ENCODE data around the gene NKX1-1. TPM values are rescaled to one million over a fixed set of nuclear protein-coding genes. Genes with fewer than 3 reads are reported as not detected.
A peak's percentile ranks its signal among the peaks of the same experiment; 100 is the strongest.

The NKX1-1 gene
- total RNA-seq, 2 donors from 2014 or later, result not detected

- H3K4me3 ChIP-seq (ENCODE audit: low read length), result no peak overlapping the region
- Mint-ChIP-seq H3K4me1 (no peaks in the 10 kb centered on the region), H3K9me3 (peaks cover 9% of the 10 kb centered on the region), H3K4me3 (no peak overlapping the region), H3K36me3 (ENCODE audit: low read depth) (no peaks in the 10 kb centered on the region), H3K27ac (no peak overlapping the region), H3K27me3 (ENCODE audit: insufficient read depth) (peaks cover 92% of the 10 kb centered on the region)
- H3K36me3 ChIP-seq (ENCODE audit: control insufficient read depth, insufficient read depth, low read length), result no peaks in the 10 kb centered on the region
- WGBS, 2 experiments (ENCODE audit: insufficient coverage in 1 of 2, insufficient read length in 1 of 2), result 64 to 89% methylated on average over 1 to 14 of the region's 14 CpGs
- no peak for DNase-seq
- H3K4me1 ChIP-seq (ENCODE audit: control insufficient read depth, insufficient read depth, low read length), result no peaks in the 10 kb centered on the region
- H3K9me3 ChIP-seq (ENCODE audit: control insufficient read depth, low read length), result no peaks in the 10 kb centered on the region
- no peak overlapping the region for H3K9ac ChIP-seq (ENCODE audit: extremely low read depth, low read length, poor library complexity, severe bottlenecking)
- no peak for TF ChIP-seq CTCF (conservative IDR thresholded peaks at IDR 0.05)
- no peak overlapping the region for H3K27ac ChIP-seq (ENCODE audit: low read depth, low read length)
- H3K27me3 ChIP-seq (ENCODE audit: control insufficient read depth, insufficient read depth, low read length, poor library complexity, severe bottlenecking), result peaks cover 99% of the 10 kb centered on the region
Observed at GRCh38 chr4:1409079-1409478, 2.8 kb upstream of the NKX1-1 start.

DNA sequence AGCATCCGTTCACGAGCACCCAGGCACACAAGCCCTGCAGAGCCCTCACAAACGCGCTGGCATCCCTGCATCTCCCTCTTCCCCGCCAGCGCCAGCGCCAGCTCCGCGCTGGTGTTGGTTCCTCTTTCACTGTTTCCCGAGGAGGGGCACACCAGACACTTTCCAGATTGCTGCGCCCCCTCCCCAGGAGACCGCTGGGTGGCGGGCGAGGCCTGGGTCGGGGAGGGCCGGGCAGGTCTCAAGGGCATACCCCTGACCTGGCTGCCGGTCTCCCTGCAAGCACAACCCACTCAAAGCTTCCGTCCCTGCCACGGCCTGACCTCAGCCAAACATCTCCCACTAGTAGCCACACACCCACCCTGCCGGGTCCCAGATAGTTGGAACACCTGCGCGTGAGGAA is 2.2 kb upstream of the NKX1-1 start:
- 11 to 19% methylated on average over 16 to 22 of the region's 22 CpGs for whole genome bisulfite sequencing, 2 experiments (ENCODE audit: insufficient coverage in 1 of 2, insufficient read length in 1 of 2)

GRCh38 chr4:1407657-1408333 is 1.6 kb upstream of the NKX1-1 start:
- peak; percentile 48 for DNase-seq
- no peak overlapping the region for H3K27ac ChIP-seq (ENCODE audit: low read depth, low read length)
- no peak overlapping the region for H3K27ac Mint-ChIP-seq
- H3K36me3 Mint-ChIP-seq (ENCODE audit: low read depth), result no peaks in the 10 kb centered on the region
- no peak overlapping the region for H3K9ac ChIP-seq (ENCODE audit: extremely low read depth, low read length, poor library complexity, severe bottlenecking)
- peak overlapping the region; percentile 24 for H3K4me3 Mint-ChIP-seq
- H3K9me3 Mint-ChIP-seq, result peaks cover 9% of the 10 kb centered on the region
- H3K27me3 ChIP-seq (ENCODE audit: control insufficient read depth, insufficient read depth, low read length, poor library complexity, severe bottlenecking), result peaks cover 100% of the 10 kb centered on the region
- no peak for TF ChIP-seq CTCF (conservative IDR thresholded peaks at IDR 0.05)
- no peaks in the 10 kb centered on the region for H3K9me3 ChIP-seq (ENCODE audit: control insufficient read depth, low read length)
- 8% methylated on average over 50 of the region's 53 CpGs; no CpG with 5 or more reads in 1 of the 2 experiments for WGBS, 2 experiments (ENCODE audit: insufficient coverage in 1 of 2, insufficient read length in 1 of 2)
- H3K4me1 Mint-ChIP-seq, result no peaks in the 10 kb centered on the region
- H3K4me3 ChIP-seq (ENCODE audit: low read length), result no peak overlapping the region
- no peaks in the 10 kb centered on the region for H3K36me3 ChIP-seq (ENCODE audit: control insufficient read depth, insufficient read depth, low read length)
- no peaks in the 10 kb centered on the region for H3K4me1 ChIP-seq (ENCODE audit: control insufficient read depth, insufficient read depth, low read length)
- H3K27me3 Mint-ChIP-seq (ENCODE audit: insufficient read depth), result peaks cover 89% of the 10 kb centered on the region

More for the DNA sequence above, 2.2 kb upstream of the NKX1-1 start:
- Histone ChIP-seq H3K9me3 (ENCODE audit: control insufficient read depth, low read length) (no peaks in the 10 kb centered on the region), H3K4me1 (ENCODE audit: control insufficient read depth, insufficient read depth, low read length) (no peaks in the 10 kb centered on the region), H3K27me3 (ENCODE audit: control insufficient read depth, insufficient read depth, low read length, poor library complexity, severe bottlenecking) (peaks cover 100% of the 10 kb centered on the region), H3K4me3 (ENCODE audit: low read length) (no peak overlapping the region), H3K9ac (ENCODE audit: extremely low read depth, low read length, poor library complexity, severe bottlenecking) (no peak overlapping the region), H3K36me3 (ENCODE audit: control insufficient read depth, insufficient read depth, low read length) (no peaks in the 10 kb centered on the region), H3K27ac (ENCODE audit: low read depth, low read length) (no peak overlapping the region)
- peak; percentile 72 for DNase-seq
- H3K4me3 Mint-ChIP-seq, result no peak overlapping the region
- H3K36me3 Mint-ChIP-seq (ENCODE audit: low read depth), result no peaks in the 10 kb centered on the region
- peaks cover 9% of the 10 kb centered on the region for H3K9me3 Mint-ChIP-seq
- TF ChIP-seq CTCF (conservative IDR thresholded peaks at IDR 0.05), result peak; percentile 56
- no peak overlapping the region for H3K27ac Mint-ChIP-seq
- H3K4me1 Mint-ChIP-seq, result no peaks in the 10 kb centered on the region
- H3K27me3 Mint-ChIP-seq (ENCODE audit: insufficient read depth), result peaks cover 92% of the 10 kb centered on the region
